ENCODE data around the gene UBE2Q1. TPM values are rescaled to one million over a fixed set of nuclear protein-coding genes. Genes with fewer than 3 reads are reported as not detected.

The UBE2Q1 gene
- total and polyA plus RNA-seq, 2 donors from 2014 or later: 72.3 to 77.6 TPM

GRCh38 chr1:154578058-154578418 is 19.6 kb upstream of the UBE2Q1 start:
- H3K4me3 ChIP-seq (ENCODE audit: low read length in 3 of 3): no peak overlapping the region
- intact Hi-C loops (cut with DNase I): no loop called here
- no peaks in the 10 kb centered on the region for H3K27me3 ChIP-seq (ENCODE audit: control insufficient read depth, insufficient read depth, low read length)
- FAIRE-seq: no peak
- peak in 1 of 5 donors; percentile 39 for DNase-seq
- peaks cover 6 to 25% (median 22%) of the 10 kb centered on the region in 3 donors for H3K36me3 ChIP-seq (ENCODE audit: control insufficient read depth in 2 of 3, insufficient read depth in 3 of 3, low read length in 3 of 3)
- H3K4me1 ChIP-seq (ENCODE audit: control insufficient read depth in 2 of 3, insufficient read depth in 2 of 3, low read depth in 1 of 3, low read length in 3 of 3): peaks cover 0 to 10% (median 0%) of the 10 kb centered on the region in 3 donors
- H3K9me3 ChIP-seq (ENCODE audit: control insufficient read depth in 2 of 3, insufficient read depth in 1 of 3, low read length in 3 of 3): no peaks in the 10 kb centered on the region
- no peak overlapping the region for H3K9ac ChIP-seq (ENCODE audit: low read length in 3 of 3)
- TF ChIP-seq CTCF (IDR thresholded peaks at IDR 0.05; ENCODE audit: borderline replicate concordance, extremely low read depth, insufficient read depth): no peak
- H3K27ac ChIP-seq (ENCODE audit: low read depth in 2 of 2, low read length in 2 of 2): no peak overlapping the region

- TF ChIP-seq CTCF (IDR thresholded peaks at IDR 0.05; ENCODE audit: borderline replicate concordance, extremely low read depth, insufficient read depth): no peak
- Histone ChIP-seq H3K4me3 (ENCODE audit: low read length in 3 of 3) (no peak overlapping the region), H3K27ac (ENCODE audit: low read depth in 2 of 2, low read length in 2 of 2) (no peak overlapping the region), H3K9ac (ENCODE audit: low read length in 3 of 3) (no peak overlapping the region), H3K27me3 (ENCODE audit: control insufficient read depth, insufficient read depth, low read length) (no peaks in the 10 kb centered on the region), H3K36me3 (ENCODE audit: control insufficient read depth in 2 of 3, insufficient read depth in 3 of 3, low read length in 3 of 3) (peaks cover 4 to 20% (median 16%) of the 10 kb centered on the region in 3 donors), H3K9me3 (ENCODE audit: control insufficient read depth in 2 of 3, insufficient read depth in 1 of 3, low read length in 3 of 3) (no peaks in the 10 kb centered on the region), H3K4me1 (ENCODE audit: control insufficient read depth in 2 of 3, insufficient read depth in 2 of 3, low read depth in 1 of 3, low read length in 3 of 3) (peaks cover 0 to 10% (median 0%) of the 10 kb centered on the region in 3 donors)
- no peak for FAIRE-seq
- DNase-seq: no peak
- intact Hi-C loops (cut with DNase I): no loop called here
These were observed 19.0 kb upstream of the UBE2Q1 start for GRCh38 chr1:154577346-154578057.

- DNase-seq (no peak), FAIRE-seq (no peak)
- peaks cover 0 to 10% (median 0%) of the 10 kb centered on the region in 3 donors for H3K4me1 ChIP-seq (ENCODE audit: control insufficient read depth in 2 of 3, insufficient read depth in 2 of 3, low read depth in 1 of 3, low read length in 3 of 3)
- no peak overlapping the region for H3K4me3 ChIP-seq (ENCODE audit: low read length in 3 of 3)
- H3K9ac ChIP-seq (ENCODE audit: low read length in 3 of 3): no peak overlapping the region
- no peak for TF ChIP-seq CTCF (IDR thresholded peaks at IDR 0.05; ENCODE audit: borderline replicate concordance, extremely low read depth, insufficient read depth)
- intact Hi-C loops (cut with DNase I): no loop called here
- H3K36me3 ChIP-seq (ENCODE audit: control insufficient read depth in 2 of 3, insufficient read depth in 3 of 3, low read length in 3 of 3): peaks cover 2 to 11% (median 9%) of the 10 kb centered on the region in 3 donors
- H3K27ac ChIP-seq (ENCODE audit: low read depth in 2 of 2, low read length in 2 of 2): no peak overlapping the region
- no peaks in the 10 kb centered on the region for H3K9me3 ChIP-seq (ENCODE audit: control insufficient read depth in 2 of 3, insufficient read depth in 1 of 3, low read length in 3 of 3)
- H3K27me3 ChIP-seq (ENCODE audit: control insufficient read depth, insufficient read depth, low read length): no peaks in the 10 kb centered on the region
These were observed 17.6 kb upstream of the UBE2Q1 start for GRCh38 chr1:154575951-154576566.

Data from kidney (tissue), 14 donors.